Upper lobe of right lung (tissue), 1 donor: ENCODE measurements around the gene FAM171A1. TPM values are rescaled to one million over a fixed set of nuclear protein-coding genes. Genes with fewer than 3 reads are reported as not detected.
A peak's percentile ranks its signal among the peaks of the same experiment; 100 is the strongest.

ENCODE experiments used
- ATAC-seq: fragments of 200-7000 bp; cut with Tn5 transposase; one replicate; pipeline ENCODE4 v1.9.1; 2020; ENCODE audit warnings: mild to moderate bottlenecking, moderate library complexity
- DNase-seq: peaks from one replicate; pipeline ENCODE4 v3.0.0-alpha.2; 2020
- H3K27ac ChIP-seq: fragments of 200-600 bp; one replicate; pipeline ENCODE4 v1.8.0; 2022
- H3K27me3 ChIP-seq: fragments of 200-600 bp; one replicate; pipeline ENCODE4 v1.8.0; 2022; ENCODE audit warnings: mild to moderate bottlenecking
- H3K36me3 ChIP-seq: fragments of 200-600 bp; one replicate; pipeline ENCODE4 v1.8.0; 2022
- H3K4me1 ChIP-seq: fragments of 200-600 bp; one replicate; pipeline ENCODE4 v1.8.0; 2022
- H3K4me3 ChIP-seq: fragments of 200-600 bp; one replicate; pipeline ENCODE4 v1.8.0; 2022; ENCODE audit warnings: mild to moderate bottlenecking
- H3K9me3 ChIP-seq: fragments of 200-600 bp; one replicate; pipeline ENCODE4 v1.8.0; 2022
- intact Hi-C: fragments of 100-400 bp; cut with DNase I; formaldehyde crosslinking; loops from one replicate; pipeline ENCODE4 v1.11.0; 2022
- total RNA-seq: library from RNA; stranded (reverse); fragmentation: NEBNext Ultra II Directional; extraction: Animal tissue kit (Norgen Biotek cat#: 25700); gene quantifications from one replicate; pipeline ENCODE4 v1.2.1, GENCODE V29; 2021
- TF ChIP-seq, protein P1 (sequence below): fragments of 200-600 bp; IDR thresholded peaks from one replicate; pipeline ENCODE4 v1.8.0; 2022; ENCODE audit warnings: antibody characterized with exemption
- donor health status: DM: no; HTN: yes; CAD: no; lungs with severe emphysema.

FAM171A1 gene
- total RNA-seq, 1 donor from 2014 or later = 17.3 TPM

DNA sequence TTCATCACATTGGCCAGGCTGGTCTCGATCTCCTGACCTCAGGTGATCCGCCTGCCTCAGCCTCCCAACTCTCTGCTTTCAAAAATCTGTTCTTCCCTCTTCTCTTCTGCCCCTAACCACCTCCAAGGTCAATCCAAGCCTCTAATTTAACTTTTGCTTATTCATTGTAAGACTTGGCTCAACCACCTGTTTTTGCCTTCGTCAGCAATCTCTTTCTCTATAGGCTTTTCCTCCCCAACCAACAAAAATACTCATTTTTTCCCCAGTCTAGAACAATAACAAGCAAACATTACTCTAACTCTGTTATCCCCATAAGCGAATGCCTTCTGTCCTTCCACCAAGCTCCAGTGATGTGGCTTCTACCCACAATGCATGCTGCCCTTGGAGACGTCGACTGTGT lies 112.8 kb downstream of the FAM171A1 start:
- intact Hi-C loops = no loop called here
- no peaks in the 10 kb centered on the region for H3K36me3 ChIP-seq
- H3K4me1 ChIP-seq = no peaks in the 10 kb centered on the region
- DNase-seq (no peak), ATAC-seq (no peak)
- no peaks in the 10 kb centered on the region for H3K9me3 ChIP-seq
- H3K27ac ChIP-seq = no peak overlapping the region
- H3K4me3 ChIP-seq = no peak overlapping the region
- TF ChIP-seq, protein P1, sequence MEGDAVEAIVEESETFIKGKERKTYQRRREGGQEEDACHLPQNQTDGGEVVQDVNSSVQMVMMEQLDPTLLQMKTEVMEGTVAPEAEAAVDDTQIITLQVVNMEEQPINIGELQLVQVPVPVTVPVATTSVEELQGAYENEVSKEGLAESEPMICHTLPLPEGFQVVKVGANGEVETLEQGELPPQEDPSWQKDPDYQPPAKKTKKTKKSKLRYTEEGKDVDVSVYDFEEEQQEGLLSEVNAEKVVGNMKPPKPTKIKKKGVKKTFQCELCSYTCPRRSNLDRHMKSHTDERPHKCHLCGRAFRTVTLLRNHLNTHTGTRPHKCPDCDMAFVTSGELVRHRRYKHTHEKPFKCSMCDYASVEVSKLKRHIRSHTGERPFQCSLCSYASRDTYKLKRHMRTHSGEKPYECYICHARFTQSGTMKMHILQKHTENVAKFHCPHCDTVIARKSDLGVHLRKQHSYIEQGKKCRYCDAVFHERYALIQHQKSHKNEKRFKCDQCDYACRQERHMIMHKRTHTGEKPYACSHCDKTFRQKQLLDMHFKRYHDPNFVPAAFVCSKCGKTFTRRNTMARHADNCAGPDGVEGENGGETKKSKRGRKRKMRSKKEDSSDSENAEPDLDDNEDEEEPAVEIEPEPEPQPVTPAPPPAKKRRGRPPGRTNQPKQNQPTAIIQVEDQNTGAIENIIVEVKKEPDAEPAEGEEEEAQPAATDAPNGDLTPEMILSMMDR = no peak
- no peaks in the 10 kb centered on the region for H3K27me3 ChIP-seq

DNA sequence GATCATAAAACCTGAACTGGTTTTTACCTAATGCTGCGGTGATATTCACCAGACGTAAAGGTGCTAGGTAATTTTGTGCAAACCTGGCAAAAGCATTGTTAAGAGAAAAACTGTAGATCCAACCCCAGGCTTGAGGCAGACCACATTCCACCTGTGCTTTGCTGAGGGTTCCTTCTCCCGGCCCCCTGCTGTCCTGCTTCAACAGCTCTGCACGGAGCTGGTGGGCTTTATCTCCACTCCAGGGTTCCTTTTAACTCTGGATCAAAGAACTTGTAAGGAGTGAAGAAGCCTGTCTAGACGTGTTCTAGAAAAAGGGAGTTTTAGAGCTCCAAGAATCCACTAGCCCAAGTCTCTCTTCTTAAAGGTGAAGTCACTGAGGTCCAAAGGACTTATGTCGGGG lies 115.1 kb downstream of the FAM171A1 start:
- Histone ChIP-seq H3K4me1 (no peaks in the 10 kb centered on the region), H3K4me3 (no peak overlapping the region), H3K9me3 (no peaks in the 10 kb centered on the region), H3K27ac (no peak overlapping the region), H3K36me3 (no peaks in the 10 kb centered on the region), H3K27me3 (no peaks in the 10 kb centered on the region)
- DNase-seq (no peak), ATAC-seq (no peak)
- TF ChIP-seq, protein P1 = no peak
- intact Hi-C loops = no loop called here

DNA sequence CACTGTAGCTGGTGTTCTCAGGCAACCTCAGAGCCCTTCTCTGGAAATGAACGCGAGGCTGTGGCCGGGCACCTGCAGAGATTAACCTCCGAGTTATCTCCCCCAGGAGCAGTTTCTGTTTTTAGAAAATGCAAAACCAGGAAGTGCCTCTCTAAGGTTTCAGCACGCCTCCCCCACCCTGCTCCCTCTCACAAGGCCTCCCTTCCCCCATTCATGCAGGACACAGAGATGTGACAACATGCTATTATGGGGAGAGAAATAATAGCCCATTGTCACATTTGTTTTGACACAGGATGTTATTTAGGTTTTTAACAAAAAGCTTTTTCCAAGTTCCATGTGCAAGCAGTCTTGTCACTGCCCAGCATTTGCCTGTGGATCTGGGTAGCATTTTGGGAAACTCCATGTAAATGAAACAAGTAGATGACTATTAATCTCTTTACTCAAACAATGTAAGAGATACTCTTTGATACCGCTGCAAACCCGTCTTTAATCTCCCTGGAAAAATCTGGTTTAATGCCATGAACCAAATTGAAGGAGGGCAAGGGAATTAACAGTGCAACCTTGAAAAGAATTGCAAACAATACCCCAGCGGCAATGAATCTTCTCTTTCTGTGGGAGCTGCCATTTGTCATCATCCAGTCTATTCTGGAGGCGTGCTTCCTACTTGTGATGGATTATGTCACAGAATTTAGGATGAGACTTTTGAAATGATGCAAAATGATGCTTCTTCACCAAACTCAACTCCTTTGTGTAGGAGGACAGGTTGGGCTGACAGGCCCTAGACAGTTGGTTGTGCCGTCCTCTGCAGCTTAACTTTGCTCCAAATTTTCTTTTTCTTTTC lies 116.1 kb downstream of the FAM171A1 start:
- Histone ChIP-seq H3K27ac (no peak overlapping the region), H3K4me3 (peak overlapping the region; percentile 23), H3K36me3 (no peaks in the 10 kb centered on the region), H3K4me1 (no peaks in the 10 kb centered on the region), H3K9me3 (no peaks in the 10 kb centered on the region), H3K27me3 (no peaks in the 10 kb centered on the region)
- TF ChIP-seq, protein P1 = no peak
- ATAC-seq (peak; percentile 30), DNase-seq (no peak)
- intact Hi-C loops = no loop called here

DNA sequence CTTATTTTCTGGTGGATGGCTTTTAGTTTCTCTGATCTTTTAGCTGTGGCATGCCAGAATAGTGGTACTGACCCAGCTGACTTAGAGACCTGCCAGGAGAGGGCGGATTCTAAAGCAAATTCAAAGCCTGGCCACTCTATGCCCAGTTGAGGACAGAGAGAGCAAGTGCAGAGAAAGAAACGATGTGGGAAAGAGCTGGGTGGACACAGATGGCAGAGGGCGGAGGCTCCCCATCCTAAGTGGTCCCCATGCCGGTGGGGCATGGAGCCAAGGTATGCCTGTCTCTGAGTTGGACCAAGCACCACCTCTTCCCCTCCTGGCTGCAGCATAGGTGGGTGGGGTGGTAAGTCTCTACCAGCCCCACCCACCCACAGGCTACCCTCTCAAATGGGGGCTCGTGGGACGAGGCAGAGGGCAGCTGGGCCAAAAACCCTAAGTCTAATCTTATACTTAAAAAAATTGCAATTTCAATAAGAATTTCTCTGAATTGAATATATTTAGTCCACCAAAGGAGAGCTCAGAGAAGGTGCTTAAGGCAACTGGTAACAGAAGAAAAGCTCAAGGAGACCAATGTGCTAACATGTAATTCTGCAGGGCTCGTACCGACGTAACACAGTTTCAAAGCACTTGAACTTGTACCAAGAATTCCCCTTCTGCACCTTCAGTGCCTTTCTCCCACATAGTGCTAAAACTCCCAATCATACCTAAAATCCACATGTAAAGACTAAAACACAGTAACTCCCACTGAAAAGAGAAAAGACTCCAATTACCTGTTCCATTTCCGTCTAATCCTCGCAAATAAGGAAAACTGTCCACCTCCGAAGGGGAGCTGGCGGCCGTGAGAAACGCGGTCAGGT lies 116.9 kb downstream of the FAM171A1 start:
- no peaks in the 10 kb centered on the region for H3K27me3 ChIP-seq
- H3K4me3 ChIP-seq = peak overlapping the region; percentile 23
- DNase-seq (no peak), ATAC-seq (no peak)
- no peaks in the 10 kb centered on the region for H3K36me3 ChIP-seq
- TF ChIP-seq, protein P1 = no peak
- intact Hi-C loops = no loop called here
- no peak overlapping the region for H3K27ac ChIP-seq
- no peaks in the 10 kb centered on the region for H3K9me3 ChIP-seq
- no peaks in the 10 kb centered on the region for H3K4me1 ChIP-seq

DNA sequence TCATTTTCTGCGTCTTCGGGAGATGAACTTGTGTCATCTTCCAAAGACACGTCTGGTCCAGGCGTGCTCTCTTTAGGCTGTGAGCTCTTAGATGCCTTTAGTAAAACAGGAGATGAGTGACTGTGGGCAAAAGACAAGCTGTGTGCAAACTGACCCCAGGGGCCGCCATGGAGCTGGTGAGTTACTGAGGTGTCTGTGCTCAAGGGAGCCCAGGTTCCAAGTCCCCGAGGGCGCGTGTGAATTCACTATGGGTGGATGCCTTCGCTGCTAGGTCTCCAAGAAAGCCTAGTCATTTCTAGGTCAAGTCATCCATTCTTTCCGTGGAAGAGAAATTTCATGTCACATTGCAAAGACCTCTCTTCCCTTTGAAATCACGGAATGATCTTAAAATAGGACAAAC lies 118.7 kb downstream of the FAM171A1 start:
- DNase-seq (no peak), ATAC-seq (no peak)
- no peak overlapping the region for H3K27ac ChIP-seq
- no peaks in the 10 kb centered on the region for H3K27me3 ChIP-seq
- TF ChIP-seq, protein P1 = no peak
- intact Hi-C loops = no loop called here
- no peak overlapping the region for H3K4me3 ChIP-seq
- H3K4me1 ChIP-seq = no peaks in the 10 kb centered on the region
- H3K9me3 ChIP-seq = no peaks in the 10 kb centered on the region
- no peaks in the 10 kb centered on the region for H3K36me3 ChIP-seq
